Natural killer cell (primary cell): Measurements from ENCODE around the gene RPAP2. TPM values are rescaled to one million over a fixed set of nuclear protein-coding genes. Genes with fewer than 3 reads are reported as not detected.
"Not testable (repeated sequence)": the region's sequence is repeated elsewhere in the genome, so short reads cannot be mapped to it uniquely, and the experiment has no call there.

ENCODE experiments used
- ATAC-seq, 3 donors: fragments of 150-1000 bp in 2 of 3; fragments of 200-7000 bp in 1 of 3; cut with Tn5 transposase; 1 replicate in 1 of 3; 2 replicates in 2 of 3; pipeline ENCODE4 v1.10.0; 2021; ENCODE audit warnings: mild to moderate bottlenecking in 2 of 3, moderate library complexity in 2 of 3
- DNase-seq, 2 donors: peaks; one replicate each; pipeline versions ENCODE4 v3.0.0 to v3.0.0-alpha.2; 2013 to 2021; ENCODE audit warnings: mixed read lengths in 1 of 2
- H3K27ac ChIP-seq: one replicate; pipeline ENCODE4 v1.5.1; 2013; ENCODE audit warnings: mild to moderate bottlenecking, low read length
- H3K27me3 ChIP-seq: one replicate; pipeline ENCODE4 v1.6.1; 2013; ENCODE audit warnings: low read length; ENCODE audit not compliant: control insufficient read depth, insufficient read depth
- H3K36me3 ChIP-seq: one replicate; pipeline ENCODE4 v1.6.1; 2013; ENCODE audit warnings: low read length; ENCODE audit not compliant: control insufficient read depth, insufficient read depth
- H3K4me1 ChIP-seq: one replicate; pipeline ENCODE4 v1.6.1; 2013; ENCODE audit warnings: low read length; ENCODE audit not compliant: control insufficient read depth, insufficient read depth
- H3K4me3 ChIP-seq: one replicate; pipeline ENCODE4 v1.5.1; 2013; ENCODE audit warnings: low read length
- H3K9me3 ChIP-seq: one replicate; pipeline ENCODE4 v1.6.1; 2013; ENCODE audit warnings: low read length; ENCODE audit not compliant: control insufficient read depth, insufficient read depth
- H3K27ac Mint-ChIP-seq, 2 donors: one replicate each; pipeline ENCODE4 v1.8.0; 2022; ENCODE audit warnings: mild to moderate bottlenecking in 2 of 2, mixed read lengths in 2 of 2, moderate library complexity in 1 of 2
- H3K27me3 Mint-ChIP-seq, 2 donors: one replicate each; pipeline ENCODE4 v1.8.0; 2022; ENCODE audit warnings: low read depth in 2 of 2, mixed read lengths in 2 of 2
- H3K36me3 Mint-ChIP-seq: one replicate; pipeline ENCODE4 v1.8.0; 2022; ENCODE audit warnings: mixed read lengths
- H3K4me1 Mint-ChIP-seq, 2 donors: one replicate each; pipeline ENCODE4 v1.8.0; 2022; ENCODE audit warnings: mixed read lengths in 2 of 2
- H3K4me3 Mint-ChIP-seq: one replicate; pipeline ENCODE4 v1.8.0; 2022; ENCODE audit warnings: mild to moderate bottlenecking, moderate library complexity, mixed read lengths
- H3K9me3 Mint-ChIP-seq, 2 donors: one replicate each; pipeline ENCODE4 v1.8.0; 2022; ENCODE audit warnings: mixed read lengths in 2 of 2
- WGBS: methylation state at CpG from one replicate; pipeline ENCODE4 v1.1.7; 2013; ENCODE audit warnings: missing lambda C conversion rate; ENCODE audit not compliant: insufficient coverage; 5-methylcytosine and 5-hydroxymethylcytosine counted together
- intact Hi-C: fragments of 100-400 bp; cut with micrococcal nuclease; formaldehyde crosslinking; loops from one replicate; pipeline ENCODE4 v1.14.2; 2022
- total RNA-seq, 4 donors: library from RNA; stranded (reverse); fragments of 120-200 nt in 1 of 4; gene quantifications; one replicate each; pipeline versions ENCODE4 v1.2.3 to v1.2.4, GENCODE V29; 2013 to 2022
- TF ChIP-seq, protein P1 (sequence below): fragments of 200-600 bp; IDR thresholded peaks from one replicate; pipeline ENCODE4 v1.8.0; 2022; ENCODE audit warnings: antibody characterized with exemption

RPAP2 gene
- total RNA-seq = 10 to 100 TPM; 39.4 to 45.7 (median 39.8) TPM
- 64.0 TPM for total RNA-seq (2013)

GRCh38 chr1:92298573-92299476 lies at the start of gene RPAP2, which contains the start of gene GLMN:
Gene RPAP2, plus strand, starts transcription at chr1:92299059. Its CDS starts 15 bp downstream, at chr1:92299074.
Gene GLMN, minus strand, starts transcription at chr1:92298987. Its CDS starts 988 bp downstream, at chr1:92297999.
- under 1% methylated on average over 76 of the region's 76 CpGs for WGBS
- Histone ChIP-seq H3K9me3 (no peaks in the 10 kb centered on the region), H3K27me3 (no peaks in the 10 kb centered on the region), H3K4me3 (peak within 1 kb of the TSS; percentile 83), H3K4me1 (peaks cover 9% of the 10 kb centered on the region), H3K36me3 (peaks cover 29% of the 10 kb centered on the region), H3K27ac (peak within 1 kb of the TSS; percentile 91)
- TF ChIP-seq, protein P1, sequence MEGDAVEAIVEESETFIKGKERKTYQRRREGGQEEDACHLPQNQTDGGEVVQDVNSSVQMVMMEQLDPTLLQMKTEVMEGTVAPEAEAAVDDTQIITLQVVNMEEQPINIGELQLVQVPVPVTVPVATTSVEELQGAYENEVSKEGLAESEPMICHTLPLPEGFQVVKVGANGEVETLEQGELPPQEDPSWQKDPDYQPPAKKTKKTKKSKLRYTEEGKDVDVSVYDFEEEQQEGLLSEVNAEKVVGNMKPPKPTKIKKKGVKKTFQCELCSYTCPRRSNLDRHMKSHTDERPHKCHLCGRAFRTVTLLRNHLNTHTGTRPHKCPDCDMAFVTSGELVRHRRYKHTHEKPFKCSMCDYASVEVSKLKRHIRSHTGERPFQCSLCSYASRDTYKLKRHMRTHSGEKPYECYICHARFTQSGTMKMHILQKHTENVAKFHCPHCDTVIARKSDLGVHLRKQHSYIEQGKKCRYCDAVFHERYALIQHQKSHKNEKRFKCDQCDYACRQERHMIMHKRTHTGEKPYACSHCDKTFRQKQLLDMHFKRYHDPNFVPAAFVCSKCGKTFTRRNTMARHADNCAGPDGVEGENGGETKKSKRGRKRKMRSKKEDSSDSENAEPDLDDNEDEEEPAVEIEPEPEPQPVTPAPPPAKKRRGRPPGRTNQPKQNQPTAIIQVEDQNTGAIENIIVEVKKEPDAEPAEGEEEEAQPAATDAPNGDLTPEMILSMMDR = no peak
- DNase-seq (peak; percentile 77 to 88), ATAC-seq (peak; percentile 94 to 98 (median 96))
- peaks cover 31 to 37% of the 10 kb centered on the region in 2 donors for H3K4me1 Mint-ChIP-seq
- peak within 1 kb of the TSS; percentile 96 for H3K4me3 Mint-ChIP-seq
- peaks cover 13% of the 10 kb centered on the region for H3K36me3 Mint-ChIP-seq
- H3K27me3 Mint-ChIP-seq = no peaks in the 10 kb centered on the region
- intact Hi-C loops = loop anchor here (2.0 to 10.0 kb wide), 4 partner anchors 18 to 1014 kb away; partner anchors contain the start of gene GFI1
- H3K27ac Mint-ChIP-seq = peak within 1 kb of the TSS; percentile 95 to 99
- no peaks in the 10 kb centered on the region for H3K9me3 Mint-ChIP-seq

DNA sequence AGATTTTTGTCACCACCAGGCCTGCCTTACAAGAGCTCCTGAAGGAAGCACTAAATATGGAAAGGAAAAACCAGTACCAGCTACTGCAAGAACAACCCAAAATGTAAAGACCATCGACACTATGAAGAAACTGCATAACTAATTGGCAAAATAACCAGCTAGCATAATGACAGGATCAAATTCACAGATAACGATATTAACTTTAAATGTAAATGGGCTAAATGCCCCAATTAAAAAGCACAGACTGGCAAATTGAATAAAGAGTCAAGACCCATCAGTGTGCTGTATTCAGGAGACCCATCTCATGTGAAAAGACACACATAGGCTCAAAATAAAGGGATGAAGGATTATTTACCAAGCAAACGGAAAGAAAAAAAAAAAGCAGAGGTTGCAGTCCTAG lies 44.1 kb upstream of the RPAP2 start:
- peaks cover 32% of the 10 kb centered on the region for H3K36me3 Mint-ChIP-seq
- H3K36me3 ChIP-seq = peaks cover 19% of the 10 kb centered on the region
- H3K27me3 ChIP-seq, H3K27ac Mint-ChIP-seq, DNase-seq, H3K4me3 ChIP-seq, H3K27ac ChIP-seq, H3K9me3 ChIP-seq, H3K4me3 Mint-ChIP-seq, H3K27me3 Mint-ChIP-seq, H3K9me3 Mint-ChIP-seq, H3K4me1 Mint-ChIP-seq, H3K4me1 ChIP-seq, ATAC-seq, intact Hi-C loops: not testable (repeated sequence)
- 83% methylated on average over 3 of the region's 3 CpGs for WGBS

GRCh38 chr1:92259350-92259749 lies 39.5 kb upstream of the RPAP2 start:
- peaks cover 7 to 8% of the 10 kb centered on the region in 2 donors for H3K4me1 Mint-ChIP-seq
- no peaks in the 10 kb centered on the region for H3K27me3 ChIP-seq
- 100% methylated on average over 1 of the region's 1 CpG for WGBS
- peaks cover 0 to 3% of the 10 kb centered on the region in 2 donors for H3K9me3 Mint-ChIP-seq
- ATAC-seq (no peak), DNase-seq (no peak)
- TF ChIP-seq, protein P1 = no peak
- H3K4me3 ChIP-seq = no peak overlapping the region
- H3K4me1 ChIP-seq = no peaks in the 10 kb centered on the region
- H3K9me3 ChIP-seq = no peaks in the 10 kb centered on the region
- no peak overlapping the region for H3K27ac ChIP-seq
- peaks cover 34% of the 10 kb centered on the region for H3K36me3 ChIP-seq
- peaks cover 29% of the 10 kb centered on the region for H3K36me3 Mint-ChIP-seq
- no peaks in the 10 kb centered on the region for H3K27me3 Mint-ChIP-seq
- H3K27ac Mint-ChIP-seq = no peak overlapping the region
- no peak overlapping the region for H3K4me3 Mint-ChIP-seq
- intact Hi-C loops = no loop called here

- Mint-ChIP-seq H3K27ac (no peak overlapping the region), H3K4me1 (no peaks in the 10 kb centered on the region), H3K9me3 (no peaks in the 10 kb centered on the region), H3K4me3 (no peak overlapping the region), H3K27me3 (no peaks in the 10 kb centered on the region), H3K36me3 (peaks cover 12% of the 10 kb centered on the region)
- WGBS = 100% methylated on average over 2 of the region's 3 CpGs
- TF ChIP-seq, protein P1 = no peak
- DNase-seq (no peak), ATAC-seq (no peak)
- peaks cover 51% of the 10 kb centered on the region for H3K36me3 ChIP-seq
- H3K27ac ChIP-seq = no peak overlapping the region
- H3K27me3 ChIP-seq = no peaks in the 10 kb centered on the region
- no peaks in the 10 kb centered on the region for H3K9me3 ChIP-seq
- H3K4me3 ChIP-seq = no peak overlapping the region
- intact Hi-C loops = no loop called here
- H3K4me1 ChIP-seq = no peaks in the 10 kb centered on the region
These were observed 36.3 kb upstream of the RPAP2 start for GRCh38 chr1:92262516-92262915.
